H1 (cell line): ENCODE data around the gene GDF2. TPM values are rescaled to one million over a fixed set of nuclear protein-coding genes. Genes with fewer than 3 reads are reported as not detected.

ENCODE experiments used
- EZH2 ChIP-seq: fragments of 200-600 bp; sonication (generic); IDR thresholded peaks from 2 replicates; pipeline ENCODE4 v1.7.1; 2012; ENCODE audit warnings: low read depth, mild to moderate bottlenecking, moderate library complexity, low read length, inconsistent platforms; ENCODE audit not compliant: severe bottlenecking
- KDM4A ChIP-seq: IDR thresholded peaks from one replicate; pipeline ENCODE4 v1.7.1; 2012; ENCODE audit warnings: low read depth, mild to moderate bottlenecking, moderate library complexity, low read length, inconsistent platforms; ENCODE audit not compliant: severe bottlenecking
- PHF8 ChIP-seq: fragments of 200-600 bp; sonication (generic); conservative IDR thresholded peaks from 2 replicates; pipeline ENCODE4 v1.7.1; 2012; ENCODE audit warnings: low read depth, mild to moderate bottlenecking, inconsistent platforms, low read length, moderate library complexity
- POLR2A ChIP-seq, 2 experiments: IDR thresholded peaks; 1 replicate in 1 of 2; 2 replicates in 1 of 2; pipeline ENCODE4 v1.6.1; 2011; ENCODE audit warnings: low read depth in 2 of 2, low read length in 2 of 2, mild to moderate bottlenecking in 2 of 2; ENCODE audit errors: control extremely low read depth in 1 of 2
- SP4 ChIP-seq: IDR thresholded peaks from 2 replicates; pipeline ENCODE4 v1.6.1; 2012; ENCODE audit warnings: low read length, inconsistent platforms
- polyA plus RNA-seq, 7 experiments: library from polyadenylated mRNA; depleted of rRNA in 3 of 7; stranded (reverse) in 5 of 7; unstranded in 2 of 7; fragments of >200 nt in 5 of 7; fragments of 200-250 nt in 2 of 7; gene quantifications; 1 replicate in 5 of 7; 2 replicates in 1 of 7; 4 replicates in 1 of 7; pipeline versions ENCODE4 v1.2.1 to v1.2.3, GENCODE V29; 2011 to 2013; ENCODE audit warnings: missing spikeins in 2 of 7, mixed read lengths in 2 of 7
- total RNA-seq: library from RNA; stranded (reverse); fragmentation: NEBNext Ultra II Directional; extraction: Animal tissue kit (Norgen Biotek cat#: 25700); gene quantifications from 2 replicates; pipeline ENCODE4 v1.2.1, GENCODE V29; 2021

The GDF2 gene
- total and polyA plus RNA-seq, 2 of the 8 experiments (the other 6 are each of a cell fraction or from before 2014, with no cell fraction given), result not detected

GRCh38 chr10:47282005-47282656 is 40.1 kb upstream of the GDF2 start (continued):
- TF ChIP-seq EZH2 (no peak), SP4 (no peak), PHF8 (no peak), POLR2A (IDR thresholded peaks at IDR 0.05; ENCODE audit: control extremely low read depth in 1 of 2, low read depth in 2 of 2, low read length in 2 of 2) (no peak), KDM4A (no peak)
